Measurements from ENCODE around the gene TMEM198. TPM values are rescaled to one million over a fixed set of nuclear protein-coding genes. Genes with fewer than 3 reads are reported as not detected.
A peak's percentile ranks its signal among the peaks of the same experiment; 100 is the strongest.

TMEM198 gene
- total and polyA plus RNA-seq, 9 of the 15 experiments (the other 6 are each of a cell fraction or from before 2014, with no cell fraction given) = 0.03 to 3.8 (median 1.0) TPM

DNA sequence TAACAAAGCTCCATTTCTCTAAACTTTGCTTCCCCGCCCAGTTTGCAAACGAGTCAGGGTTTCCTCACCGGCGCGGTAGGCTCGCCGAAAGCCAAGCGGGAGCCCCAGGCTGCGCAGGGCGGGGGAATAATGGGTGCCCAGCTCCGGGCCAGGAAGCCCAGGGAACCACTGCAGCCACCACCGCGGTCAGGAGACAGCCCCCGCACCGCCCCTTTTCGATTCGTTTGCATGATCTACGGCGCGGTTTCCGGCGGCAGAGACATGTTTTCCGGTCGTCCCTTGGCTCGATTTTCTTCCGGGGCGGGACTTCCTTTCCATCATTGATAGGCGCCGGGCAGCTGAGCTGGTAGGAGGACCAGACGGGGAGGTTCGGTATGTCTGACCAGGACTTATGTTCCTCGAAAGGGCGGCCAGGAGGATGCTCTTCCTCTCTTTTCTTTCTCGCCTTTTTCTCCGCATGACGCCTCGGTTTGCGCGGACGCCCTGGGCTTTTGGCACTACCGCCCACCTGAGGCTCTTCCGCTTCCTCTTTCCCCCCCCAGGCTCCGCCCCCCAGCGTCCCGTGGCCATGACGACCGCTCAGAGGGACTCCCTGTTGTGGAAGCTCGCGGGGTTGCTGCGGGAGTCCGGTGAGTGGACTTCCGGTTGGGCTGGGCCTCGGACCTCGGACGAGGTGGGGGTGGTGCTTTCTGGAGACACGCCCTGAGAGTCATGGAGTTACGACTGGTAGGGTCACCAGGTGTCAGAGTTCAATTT lies 53.9 kb downstream of the TMEM198 start, which contains the start of gene STK11IP (continued):
- TF ChIP-seq, protein P1, sequence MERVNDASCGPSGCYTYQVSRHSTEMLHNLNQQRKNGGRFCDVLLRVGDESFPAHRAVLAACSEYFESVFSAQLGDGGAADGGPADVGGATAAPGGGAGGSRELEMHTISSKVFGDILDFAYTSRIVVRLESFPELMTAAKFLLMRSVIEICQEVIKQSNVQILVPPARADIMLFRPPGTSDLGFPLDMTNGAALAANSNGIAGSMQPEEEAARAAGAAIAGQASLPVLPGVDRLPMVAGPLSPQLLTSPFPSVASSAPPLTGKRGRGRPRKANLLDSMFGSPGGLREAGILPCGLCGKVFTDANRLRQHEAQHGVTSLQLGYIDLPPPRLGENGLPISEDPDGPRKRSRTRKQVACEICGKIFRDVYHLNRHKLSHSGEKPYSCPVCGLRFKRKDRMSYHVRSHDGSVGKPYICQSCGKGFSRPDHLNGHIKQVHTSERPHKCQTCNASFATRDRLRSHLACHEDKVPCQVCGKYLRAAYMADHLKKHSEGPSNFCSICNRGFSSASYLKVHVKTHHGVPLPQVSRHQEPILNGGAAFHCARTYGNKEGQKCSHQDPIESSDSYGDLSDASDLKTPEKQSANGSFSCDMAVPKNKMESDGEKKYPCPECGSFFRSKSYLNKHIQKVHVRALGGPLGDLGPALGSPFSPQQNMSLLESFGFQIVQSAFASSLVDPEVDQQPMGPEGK (CRISPR knock-in tag; IDR thresholded peaks at IDR 0.05; ENCODE audit: borderline replicate concordance) = no peak
- TF ChIP-seq ZFX (CRISPR knock-in tag; IDR thresholded peaks at IDR 0.05) = peak; percentile 43; the same call in 1 of the 2 replicates
- TF ChIP-seq ZBTB17 (CRISPR knock-in tag; IDR thresholded peaks at IDR 0.05) = no peak
- no peak for TF ChIP-seq ZNF232 (CRISPR knock-in tag; IDR thresholded peaks at IDR 0.05)
- TF ChIP-seq CHD1 (IDR thresholded peaks at IDR 0.05; ENCODE audit: low read length) = no peak
- TF ChIP-seq, protein P2, sequence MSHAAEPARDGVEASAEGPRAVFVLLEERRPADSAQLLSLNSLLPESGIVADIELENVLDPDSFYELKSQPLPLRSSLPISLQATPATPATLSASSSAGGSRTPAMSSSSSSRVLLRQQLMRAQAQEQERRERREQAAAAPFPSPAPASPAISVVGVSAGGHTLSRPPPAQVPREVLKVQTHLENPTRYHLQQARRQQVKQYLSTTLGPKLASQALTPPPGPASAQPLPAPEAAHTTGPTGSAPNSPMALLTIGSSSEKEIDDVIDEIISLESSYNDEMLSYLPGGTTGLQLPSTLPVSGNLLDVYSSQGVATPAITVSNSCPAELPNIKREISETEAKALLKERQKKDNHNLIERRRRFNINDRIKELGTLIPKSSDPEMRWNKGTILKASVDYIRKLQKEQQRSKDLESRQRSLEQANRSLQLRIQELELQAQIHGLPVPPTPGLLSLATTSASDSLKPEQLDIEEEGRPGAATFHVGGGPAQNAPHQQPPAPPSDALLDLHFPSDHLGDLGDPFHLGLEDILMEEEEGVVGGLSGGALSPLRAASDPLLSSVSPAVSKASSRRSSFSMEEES (CRISPR knock-in tag; IDR thresholded peaks at IDR 0.05) = no peak
- TF ChIP-seq RBBP5 (IDR thresholded peaks at IDR 0.05; ENCODE audit: borderline replicate concordance, insufficient read depth, low read length, poor library complexity, severe bottlenecking) = no peak
- no peak for TF ChIP-seq ZNF143 (CRISPR knock-in tag; IDR thresholded peaks at IDR 0.05)
- TF ChIP-seq SP1 (CRISPR knock-in tag; IDR thresholded peaks at IDR 0.05) = peak; percentile 97
- no peak for TF ChIP-seq ZNF124 (CRISPR knock-in tag; IDR thresholded peaks at IDR 0.05)
- TF ChIP-seq CBX3 (IDR thresholded peaks at IDR 0.05; ENCODE audit: borderline replicate concordance in 1 of 2, low read length in 2 of 2) = no peak
- peak; percentile 71; the same call in 1 of the 2 replicates for TF ChIP-seq FOXJ3 (CRISPR knock-in tag; IDR thresholded peaks at IDR 0.05)
- TF ChIP-seq TGIF2 (CRISPR knock-in tag; IDR thresholded peaks at IDR 0.05) = no peak
- peak; percentile 85 for TF ChIP-seq POLR2H (tag; IDR thresholded peaks at IDR 0.05; ENCODE audit: low read depth)
- no peak for TF ChIP-seq CBFA2T2 (conservative IDR thresholded peaks at IDR 0.05)
- TF ChIP-seq, protein P3, sequence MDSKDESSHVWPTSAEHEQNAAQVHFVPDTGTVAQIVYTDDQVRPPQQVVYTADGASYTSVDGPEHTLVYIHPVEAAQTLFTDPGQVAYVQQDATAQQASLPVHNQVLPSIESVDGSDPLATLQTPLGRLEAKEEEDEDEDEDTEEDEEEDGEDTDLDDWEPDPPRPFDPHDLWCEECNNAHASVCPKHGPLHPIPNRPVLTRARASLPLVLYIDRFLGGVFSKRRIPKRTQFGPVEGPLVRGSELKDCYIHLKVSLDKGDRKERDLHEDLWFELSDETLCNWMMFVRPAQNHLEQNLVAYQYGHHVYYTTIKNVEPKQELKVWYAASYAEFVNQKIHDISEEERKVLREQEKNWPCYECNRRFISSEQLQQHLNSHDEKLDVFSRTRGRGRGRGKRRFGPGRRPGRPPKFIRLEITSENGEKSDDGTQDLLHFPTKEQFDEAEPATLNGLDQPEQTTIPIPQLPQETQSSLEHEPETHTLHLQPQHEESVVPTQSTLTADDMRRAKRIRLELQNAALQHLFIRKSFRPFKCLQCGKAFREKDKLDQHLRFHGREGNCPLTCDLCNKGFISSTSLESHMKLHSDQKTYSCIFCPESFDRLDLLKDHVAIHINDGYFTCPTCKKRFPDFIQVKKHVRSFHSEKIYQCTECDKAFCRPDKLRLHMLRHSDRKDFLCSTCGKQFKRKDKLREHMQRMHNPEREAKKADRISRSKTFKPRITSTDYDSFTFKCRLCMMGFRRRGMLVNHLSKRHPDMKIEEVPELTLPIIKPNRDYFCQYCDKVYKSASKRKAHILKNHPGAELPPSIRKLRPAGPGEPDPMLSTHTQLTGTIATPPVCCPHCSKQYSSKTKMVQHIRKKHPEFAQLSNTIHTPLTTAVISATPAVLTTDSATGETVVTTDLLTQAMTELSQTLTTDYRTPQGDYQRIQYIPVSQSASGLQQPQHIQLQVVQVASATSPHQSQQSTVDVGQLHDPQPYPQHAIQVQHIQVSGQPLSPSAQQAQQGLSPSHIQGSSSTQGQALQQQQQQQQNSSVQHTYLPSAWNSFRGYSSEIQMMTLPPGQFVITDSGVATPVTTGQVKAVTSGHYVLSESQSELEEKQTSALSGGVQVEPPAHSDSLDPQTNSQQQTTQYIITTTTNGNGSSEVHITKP (IDR thresholded peaks at IDR 0.05; ENCODE audit: partially characterized antibody) = no peak
- no peak for TF ChIP-seq FOS (IDR thresholded peaks at IDR 0.05; ENCODE audit: extremely low read depth, insufficient read length)
- no peak; the same call in 1 of the 2 replicates for TF ChIP-seq MYC (IDR thresholded peaks at IDR 0.05; ENCODE audit: low read depth, low read length)
- no peak for TF ChIP-seq MYC (CRISPR knock-in tag; IDR thresholded peaks at IDR 0.05; ENCODE audit: borderline replicate concordance, low read depth)
- no peak for TF ChIP-seq ZFP30 (CRISPR knock-in tag; IDR thresholded peaks at IDR 0.05; ENCODE audit: borderline replicate concordance)
- no peak for TF ChIP-seq HOXB6 (CRISPR knock-in tag; IDR thresholded peaks at IDR 0.05; ENCODE audit: borderline replicate concordance)

Data from K562 (cell line).